GM21723 (cell line): Measurements from ENCODE around the gene WFIKKN1.
A peak's percentile ranks its signal among the peaks of the same experiment; 100 is the strongest.

Source experiments
- ATAC-seq: cut with Tn5 transposase; IDR thresholded peaks from one replicate; pipeline ENCODE4 v1.9.1; 2021; ENCODE audit warnings: mild to moderate bottlenecking, moderate library complexity; ENCODE audit not compliant: unreplicated experiment

Gene WFIKKN1

DNA sequence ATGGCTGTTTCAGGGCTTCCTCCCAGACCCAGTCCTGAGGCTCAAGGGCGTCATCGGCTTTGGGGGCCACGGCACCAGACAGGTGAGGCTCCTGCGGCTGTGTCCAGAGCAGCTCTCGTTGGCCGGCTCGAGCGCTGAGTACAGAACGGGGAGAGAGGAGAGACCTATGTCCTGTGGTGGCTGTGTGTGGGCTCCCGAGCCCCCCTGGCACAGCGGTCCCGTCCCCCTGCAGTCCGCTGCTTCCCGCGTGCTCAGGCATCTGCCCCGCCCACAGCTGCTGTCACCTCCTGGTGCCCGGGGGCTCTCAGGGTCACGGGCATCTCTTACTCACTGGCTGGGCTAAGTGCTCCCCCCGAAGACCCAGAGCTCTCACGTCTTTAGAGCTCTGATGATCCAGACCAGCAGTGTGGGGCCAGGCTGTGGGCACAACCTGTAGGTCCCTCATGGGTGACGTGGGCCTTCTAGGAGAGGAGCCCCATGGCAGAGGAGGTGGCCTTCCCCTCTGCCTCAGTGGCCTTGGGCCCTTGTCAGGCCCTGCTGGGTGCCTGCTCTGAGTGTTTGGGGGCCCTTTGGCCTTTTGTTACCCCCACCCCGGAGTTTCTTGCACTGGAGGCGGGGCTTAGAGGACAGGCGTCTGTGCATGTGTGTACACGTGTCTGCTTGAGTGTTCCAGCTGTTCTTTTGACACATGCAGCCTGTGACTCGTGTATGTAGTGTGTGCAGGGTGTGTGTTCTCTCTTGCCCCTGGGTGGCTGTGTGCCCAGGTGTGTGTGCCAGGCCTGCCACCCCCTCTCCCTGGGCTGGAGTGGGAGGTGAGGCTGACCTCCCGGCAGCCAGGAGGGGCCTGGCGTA lies 21.9 kb downstream of the WFIKKN1 start:
- no peak for ATAC-seq

DNA sequence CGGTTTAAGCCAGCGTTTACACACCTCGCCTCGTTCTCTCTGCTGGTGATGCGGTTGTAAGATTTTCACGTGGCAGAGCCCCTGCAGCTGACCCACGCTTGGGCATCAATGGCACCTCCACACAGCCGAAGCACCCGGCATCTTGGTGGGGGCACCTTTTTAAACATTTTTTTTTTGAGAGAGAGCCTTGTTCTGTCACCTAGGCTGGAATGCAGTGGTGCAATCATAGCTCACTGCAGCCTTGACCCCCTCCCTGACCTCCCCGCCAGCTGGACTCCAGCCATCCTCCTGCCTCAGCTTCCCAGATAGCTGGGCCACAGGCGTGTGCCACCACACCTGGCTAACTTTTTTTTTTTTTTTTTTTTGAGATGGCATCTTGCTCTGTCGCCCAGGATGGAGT lies 23.2 kb downstream of the WFIKKN1 start:
- no peak for ATAC-seq

DNA sequence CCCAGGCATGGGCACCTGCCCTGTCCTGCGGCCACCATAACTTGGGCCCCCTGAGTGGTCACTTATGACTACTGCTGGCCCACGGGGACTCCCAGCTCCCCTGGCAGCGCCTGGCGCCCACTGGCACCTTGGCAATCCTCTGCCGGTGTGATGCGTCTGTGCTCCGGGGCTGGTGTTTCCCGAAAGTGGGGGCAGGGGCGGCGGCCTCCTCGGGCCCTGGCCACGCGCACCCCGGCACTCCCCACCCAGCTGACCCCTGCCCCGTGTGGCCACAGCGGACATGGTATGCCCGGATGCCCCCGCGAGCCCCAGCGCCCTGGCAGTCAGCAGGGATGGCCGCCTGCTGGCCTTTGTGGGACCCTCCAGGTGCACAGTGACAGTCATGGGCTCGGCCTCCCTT lies 26.7 kb downstream of the WFIKKN1 start:
- no peak for ATAC-seq

DNA sequence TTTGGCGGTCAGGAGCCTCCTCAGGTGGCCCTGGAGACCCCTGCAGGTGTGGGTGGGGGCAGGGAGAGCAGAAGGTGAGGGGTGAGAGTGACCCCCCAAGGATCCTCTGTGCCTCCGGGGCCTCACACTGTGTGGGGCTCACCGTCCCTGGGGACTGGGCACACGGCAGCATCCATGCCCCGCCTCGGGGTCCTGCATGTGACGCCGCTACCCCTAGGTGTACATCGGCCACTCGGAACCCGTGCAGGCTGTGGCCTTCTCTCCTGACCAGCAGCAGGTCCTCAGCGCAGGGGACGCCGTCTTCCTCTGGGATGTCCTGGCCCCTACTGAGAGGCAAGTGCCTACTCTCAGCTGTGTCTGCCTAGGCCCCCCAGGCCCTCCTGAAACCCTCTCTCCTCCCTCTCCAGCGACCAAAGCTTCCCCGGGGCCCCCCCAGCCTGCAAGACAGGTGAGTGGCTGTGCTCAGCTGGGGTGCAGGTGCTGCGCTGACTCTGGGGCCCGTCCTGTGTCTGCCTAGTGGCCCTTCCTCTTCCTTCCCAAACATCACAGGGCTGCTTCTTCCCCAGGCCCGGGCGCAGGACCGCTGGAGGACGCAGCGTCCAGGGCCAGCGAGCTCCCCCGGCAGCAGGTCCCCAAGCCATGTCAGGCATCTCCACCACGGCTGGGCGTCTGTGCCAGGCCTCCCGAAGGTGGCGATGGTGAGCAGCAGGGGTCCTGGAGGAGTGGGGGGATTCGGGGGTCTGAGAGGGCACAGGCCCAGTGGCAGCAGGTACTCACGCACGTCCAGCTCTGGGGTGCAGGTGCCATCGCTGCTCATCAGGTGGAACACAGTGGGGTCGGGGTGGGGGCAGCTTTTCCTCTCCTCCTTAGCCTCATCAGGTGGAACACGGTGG lies 28.1 kb downstream of the WFIKKN1 start:
- ATAC-seq = no peak

DNA sequence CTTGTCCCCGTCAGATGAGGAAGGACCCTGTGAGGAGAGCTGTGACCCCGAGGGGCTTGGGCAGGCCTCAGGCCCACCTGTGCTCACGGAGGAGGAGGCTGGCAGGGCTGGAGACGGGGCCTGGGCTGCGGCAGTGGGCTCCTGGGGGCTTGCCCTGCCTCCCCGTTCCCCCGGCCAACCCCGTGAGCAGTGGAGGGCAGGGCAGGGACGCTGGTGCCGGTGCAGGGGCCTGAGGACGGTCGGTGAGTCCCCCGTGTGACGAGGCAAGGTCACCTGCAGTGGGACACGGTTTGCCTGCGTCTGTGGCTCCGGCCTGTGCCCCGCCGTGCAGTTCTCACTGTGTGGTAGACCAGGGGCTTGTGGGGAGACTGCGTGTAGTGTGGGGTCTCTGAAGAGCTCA lies 28.8 kb downstream of the WFIKKN1 start:
- ATAC-seq = no peak

DNA sequence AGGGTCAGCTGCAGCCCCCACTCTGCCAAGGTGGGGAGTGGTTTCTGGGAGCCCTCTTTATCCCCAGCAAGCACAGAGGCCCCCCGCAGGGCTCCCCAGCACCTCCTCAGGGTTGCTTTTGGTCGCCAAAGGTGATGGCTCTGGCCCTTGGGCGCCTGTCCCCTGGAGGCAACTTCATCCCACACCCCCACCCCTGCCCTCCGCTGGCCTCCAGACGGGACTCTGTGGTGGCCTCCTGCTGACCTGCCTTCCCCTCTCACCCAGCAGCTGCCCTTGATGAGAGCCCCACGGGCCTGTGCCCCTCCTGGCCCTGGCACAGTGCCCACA lies 29.3 kb downstream of the WFIKKN1 start:
- no peak for ATAC-seq

DNA sequence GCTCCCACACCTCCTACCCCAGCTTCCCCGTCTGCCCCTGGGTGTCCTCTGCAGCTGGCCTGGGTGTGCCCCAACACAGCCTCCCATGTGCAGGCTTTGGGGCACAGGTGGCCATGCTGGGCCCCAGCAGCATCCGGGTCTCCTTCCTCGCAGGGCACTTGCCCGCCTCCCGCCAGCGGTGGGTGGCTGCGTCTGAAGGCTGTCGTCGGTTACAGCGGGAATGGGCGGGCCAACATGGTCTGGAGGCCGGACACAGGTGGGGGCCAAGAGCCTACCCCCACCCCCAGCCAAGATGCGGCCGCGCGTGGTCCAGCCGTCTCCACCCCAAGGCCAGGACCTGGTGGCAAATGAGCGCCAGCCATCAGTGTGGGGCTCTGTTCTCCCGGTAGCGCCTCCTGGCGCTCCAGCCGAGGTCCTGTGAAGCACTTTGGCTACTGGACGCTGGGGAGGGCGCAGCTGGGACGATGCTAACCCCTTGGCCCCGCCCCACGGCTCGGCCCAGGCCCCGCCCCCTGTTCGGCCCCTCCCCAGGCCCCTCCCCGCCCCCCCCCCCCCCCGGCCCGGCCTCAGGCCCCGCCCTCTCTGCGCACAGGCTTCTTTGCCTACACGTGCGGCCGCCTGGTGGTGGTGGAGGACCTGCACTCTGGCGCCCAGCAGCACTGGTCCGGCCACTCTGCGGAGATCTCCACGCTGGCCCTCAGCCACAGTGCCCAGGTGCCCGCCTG lies 29.8 kb downstream of the WFIKKN1 start:
- no peak for ATAC-seq

DNA sequence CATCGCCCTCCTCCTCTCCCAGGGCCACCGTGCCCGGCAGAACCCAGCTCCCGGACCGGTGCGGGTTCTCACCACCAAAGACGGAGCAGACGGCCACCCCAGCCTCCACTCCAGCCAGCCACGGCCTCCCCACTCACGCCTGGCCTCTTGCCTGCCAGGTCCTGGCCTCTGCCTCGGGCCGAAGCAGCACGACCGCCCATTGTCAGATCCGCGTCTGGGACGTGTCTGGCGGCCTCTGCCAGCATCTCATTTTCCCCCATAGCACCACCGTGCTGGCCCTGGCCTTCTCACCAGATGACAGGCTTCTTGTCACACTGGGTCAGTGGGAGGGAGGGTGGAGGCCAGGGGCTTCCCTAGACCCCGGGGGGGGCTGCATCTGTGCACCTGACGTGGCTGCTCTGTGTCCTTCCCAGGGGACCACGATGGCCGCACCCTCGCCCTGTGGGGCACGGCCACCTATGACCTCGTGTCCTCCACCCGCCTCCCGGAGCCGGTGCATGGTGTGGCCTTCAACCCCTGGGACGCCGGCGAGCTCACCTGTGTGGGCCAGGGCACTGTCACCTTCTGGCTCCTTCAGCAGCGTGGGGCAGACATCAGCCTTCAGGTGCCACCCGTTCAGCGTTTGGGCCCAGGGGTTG lies 30.5 kb downstream of the WFIKKN1 start:
- no peak for ATAC-seq

DNA sequence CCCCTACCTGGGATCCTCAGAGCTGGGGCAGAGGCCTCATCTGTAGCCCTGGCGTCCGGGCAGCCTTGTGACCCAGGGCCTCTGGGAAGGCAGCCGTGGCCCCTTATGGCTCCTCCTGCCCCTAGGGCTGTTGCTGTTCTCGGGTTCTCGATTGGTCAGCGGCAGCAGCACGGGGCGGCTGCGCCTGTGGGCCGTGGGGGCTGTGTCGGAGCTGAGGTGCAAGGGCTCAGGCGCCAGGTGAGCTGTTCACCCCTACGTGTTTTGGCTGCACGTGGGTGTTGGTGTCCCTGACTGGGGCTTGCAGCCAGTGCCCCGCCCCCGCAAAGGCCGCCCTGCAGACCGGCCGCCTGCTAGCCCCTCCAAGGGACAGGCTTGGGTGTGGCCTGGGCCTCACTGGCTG lies 31.3 kb downstream of the WFIKKN1 start:
- ATAC-seq = no peak

DNA sequence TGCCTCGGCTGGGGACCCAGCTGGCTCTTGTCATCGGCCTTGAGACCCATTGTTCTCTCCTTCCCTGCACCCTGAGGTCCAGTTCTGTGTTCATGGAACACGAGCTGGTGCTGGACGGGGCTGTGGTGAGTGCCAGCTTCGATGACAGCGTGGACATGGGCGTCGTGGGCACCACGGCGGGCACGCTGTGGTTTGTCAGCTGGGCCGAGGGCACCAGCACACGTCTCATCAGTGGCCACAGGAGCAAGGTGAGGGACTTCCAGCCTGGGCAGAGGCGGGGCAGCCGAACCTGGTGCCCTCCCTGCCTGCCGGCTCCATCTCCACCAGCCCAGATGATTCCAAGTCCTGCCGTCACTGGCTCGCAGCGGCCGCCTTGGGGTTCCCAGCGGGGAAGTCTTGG lies 31.8 kb downstream of the WFIKKN1 start:
- no peak for ATAC-seq

DNA sequence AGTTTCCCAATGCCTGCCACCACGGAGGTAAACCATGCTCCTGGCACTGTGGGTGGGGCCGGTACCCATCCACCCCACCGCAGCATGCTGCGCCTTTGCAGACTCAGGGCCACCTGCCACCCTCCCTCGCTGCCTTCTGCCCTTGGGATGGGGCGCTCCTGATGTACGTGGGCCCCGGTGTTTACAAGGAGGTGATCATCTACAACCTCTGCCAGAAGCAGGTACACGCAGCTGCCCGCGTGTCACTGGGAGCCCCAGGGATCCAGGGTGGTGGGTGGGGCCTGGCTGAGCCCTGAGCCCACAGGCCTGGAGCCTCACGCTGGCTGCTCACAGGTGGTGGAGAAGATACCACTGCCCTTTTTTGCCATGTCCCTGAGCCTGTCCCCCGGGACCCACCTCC lies 35.8 kb downstream of the WFIKKN1 start:
- no peak for ATAC-seq

DNA sequence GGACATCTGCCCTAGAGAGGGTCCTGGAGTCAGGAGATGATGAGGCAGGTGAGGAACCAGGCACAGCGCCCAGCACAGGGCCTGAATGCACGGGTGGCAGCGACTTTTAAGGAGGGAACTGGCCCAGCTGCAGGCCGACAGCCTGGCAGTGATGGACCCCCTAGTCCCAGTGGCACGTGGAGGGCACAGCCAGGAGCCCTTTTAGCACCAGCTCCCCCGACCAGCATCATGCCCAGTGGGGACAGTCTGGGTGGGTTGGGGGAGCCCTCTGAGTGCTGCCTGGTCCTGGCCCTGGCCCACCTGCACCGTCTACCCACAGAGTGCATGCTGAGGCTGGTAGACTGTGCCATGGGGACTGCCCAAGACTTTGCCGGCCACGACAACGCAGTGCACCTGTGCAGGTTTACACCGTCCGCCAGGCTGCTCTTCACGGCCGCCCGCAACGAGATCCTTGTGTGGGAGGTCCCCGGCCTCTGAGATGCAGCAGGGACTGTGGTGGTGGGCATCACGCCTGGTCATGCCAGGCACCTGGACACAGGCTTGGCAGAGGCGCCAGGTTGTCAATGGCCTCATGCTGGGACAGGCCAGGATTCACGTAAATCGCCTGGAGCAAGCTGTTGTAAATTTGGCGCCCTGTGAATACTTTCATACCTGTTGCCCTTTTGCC lies 36.5 kb downstream of the WFIKKN1 start:
- ATAC-seq = no peak

DNA sequence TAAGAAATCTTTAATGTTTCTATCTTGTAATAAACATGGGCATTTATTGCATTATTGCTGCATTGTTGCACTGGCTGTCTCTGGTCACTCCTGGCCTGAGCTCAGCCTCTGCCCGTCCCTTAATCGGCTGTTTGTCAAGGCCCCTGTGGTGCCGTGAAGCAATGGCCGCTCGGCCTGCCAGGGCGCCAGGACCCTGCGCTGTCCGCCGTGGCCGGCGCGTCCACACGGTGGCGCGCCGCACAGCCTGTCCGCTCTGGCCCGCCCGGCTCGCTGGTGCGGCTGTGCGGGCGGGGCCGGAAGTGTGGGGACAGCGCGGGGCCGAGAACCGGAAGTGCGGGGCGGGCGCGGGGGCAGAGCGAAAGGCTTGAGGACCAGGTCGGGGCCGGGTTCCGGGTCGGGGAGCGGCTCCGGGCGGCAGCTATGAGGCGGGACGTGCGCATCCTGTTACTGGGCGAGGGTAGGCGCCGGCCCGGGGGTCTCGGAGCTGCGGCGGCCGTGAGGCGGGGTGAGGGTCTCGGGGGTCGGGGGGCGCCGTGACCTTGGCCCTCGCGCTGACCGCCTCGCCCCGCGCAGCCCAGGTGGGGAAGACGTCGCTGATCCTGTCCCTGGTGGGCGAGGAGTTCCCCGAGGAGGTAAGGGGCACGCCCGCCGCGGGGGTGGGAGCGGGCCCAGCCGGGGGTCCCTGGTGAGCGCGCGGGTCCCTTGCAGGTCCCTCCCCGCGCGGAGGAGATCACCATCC lies 37.2 kb downstream of the WFIKKN1 start, which contains the start of gene RHOT2:
Gene RHOT2, plus strand, starts transcription at position 353 of the 739 bp plus-strand sequence. Its CDS starts 68 bp downstream, at position 421.
- peak; percentile 75 for ATAC-seq

DNA sequence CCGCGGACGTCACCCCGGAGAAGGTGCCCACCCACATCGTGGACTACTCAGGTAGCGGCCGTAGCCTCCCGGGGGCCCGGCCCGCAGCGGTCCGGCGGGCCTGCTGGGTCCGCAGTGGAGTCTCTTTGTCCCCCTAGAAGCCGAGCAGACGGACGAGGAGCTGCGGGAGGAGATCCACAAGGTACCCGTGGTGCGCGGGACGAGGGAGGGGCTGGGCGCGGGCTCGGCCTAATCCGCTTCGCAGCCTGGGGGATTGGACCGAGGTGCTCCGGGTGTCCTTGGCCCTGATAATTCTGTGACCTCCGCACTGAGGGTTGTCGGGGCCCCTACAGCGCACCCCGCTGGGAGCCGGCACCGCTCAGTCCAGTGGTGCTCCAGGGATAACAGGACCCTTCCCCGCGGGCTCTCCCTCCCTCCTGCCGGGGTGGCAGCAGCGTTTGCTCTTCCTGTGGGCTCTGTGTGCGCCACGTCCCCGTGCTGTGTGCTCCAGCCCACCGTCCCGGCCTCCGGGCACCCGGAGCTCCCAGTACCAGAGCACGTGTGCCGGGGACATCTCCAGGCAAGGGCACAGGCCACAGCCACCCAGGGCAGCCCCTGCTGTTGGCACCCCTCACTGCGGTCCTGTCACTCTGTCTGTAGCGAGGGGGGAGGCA lies 37.9 kb downstream of the WFIKKN1 start:
- ATAC-seq = no peak

DNA sequence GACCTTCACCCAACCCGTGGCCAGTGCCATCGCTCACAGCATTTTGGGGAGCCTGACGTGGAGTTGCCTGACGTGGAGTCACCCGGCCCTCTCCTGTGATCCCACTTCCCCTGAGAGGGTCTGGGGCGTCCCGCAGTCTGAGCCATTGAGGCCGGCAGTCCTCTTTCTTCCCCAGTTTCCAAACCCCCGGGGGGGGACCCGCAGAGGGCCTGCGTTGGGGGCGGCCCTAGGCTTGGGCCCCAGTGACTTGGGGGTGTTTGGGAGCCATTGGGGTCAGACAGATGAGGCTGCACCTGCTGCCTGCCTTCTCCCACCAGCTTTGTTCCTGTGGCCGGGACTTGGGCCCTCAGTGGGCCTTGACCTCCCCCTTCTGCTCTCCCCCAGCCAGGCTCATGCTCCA lies 38.9 kb downstream of the WFIKKN1 start:
- ATAC-seq = no peak

DNA sequence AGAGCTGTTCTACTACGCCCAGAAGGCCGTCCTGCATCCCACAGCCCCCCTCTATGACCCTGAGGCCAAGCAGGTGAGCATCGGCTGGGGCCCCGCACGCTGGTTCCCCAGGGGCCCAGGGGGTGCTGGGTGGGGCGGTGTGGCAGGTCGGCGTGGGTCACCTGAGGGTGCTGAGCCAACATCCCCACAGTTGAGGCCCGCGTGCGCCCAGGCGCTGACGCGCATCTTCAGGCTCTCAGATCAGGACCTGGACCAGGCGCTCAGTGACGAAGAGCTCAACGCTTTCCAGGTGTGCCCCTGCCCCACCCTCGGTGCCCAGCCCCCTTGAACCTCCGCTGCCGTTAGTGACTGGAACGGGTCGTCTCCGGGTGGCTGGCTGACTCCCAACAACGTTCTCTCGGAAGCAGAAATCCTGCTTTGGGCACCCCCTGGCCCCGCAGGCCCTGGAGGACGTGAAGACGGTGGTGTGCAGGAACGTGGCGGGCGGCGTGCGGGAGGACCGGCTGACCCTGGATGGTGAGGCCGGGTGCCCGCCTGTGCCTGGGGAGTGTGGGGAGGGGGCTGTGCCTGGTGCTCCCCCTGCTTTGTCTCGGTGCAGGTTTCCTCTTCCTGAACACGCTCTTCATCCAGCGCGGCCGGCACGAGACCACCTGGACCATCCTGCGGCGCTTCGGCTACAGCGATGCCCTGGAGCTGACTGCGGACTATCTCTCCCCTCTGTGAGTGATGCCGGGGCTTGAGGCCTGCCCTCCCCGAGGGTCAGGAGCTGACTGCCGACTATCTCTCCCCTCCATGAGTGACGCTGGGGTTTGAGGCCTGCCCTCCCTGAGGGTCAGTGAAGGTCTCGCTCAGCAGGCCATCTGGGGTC lies 39.9 kb downstream of the WFIKKN1 start:
- ATAC-seq = no peak

DNA sequence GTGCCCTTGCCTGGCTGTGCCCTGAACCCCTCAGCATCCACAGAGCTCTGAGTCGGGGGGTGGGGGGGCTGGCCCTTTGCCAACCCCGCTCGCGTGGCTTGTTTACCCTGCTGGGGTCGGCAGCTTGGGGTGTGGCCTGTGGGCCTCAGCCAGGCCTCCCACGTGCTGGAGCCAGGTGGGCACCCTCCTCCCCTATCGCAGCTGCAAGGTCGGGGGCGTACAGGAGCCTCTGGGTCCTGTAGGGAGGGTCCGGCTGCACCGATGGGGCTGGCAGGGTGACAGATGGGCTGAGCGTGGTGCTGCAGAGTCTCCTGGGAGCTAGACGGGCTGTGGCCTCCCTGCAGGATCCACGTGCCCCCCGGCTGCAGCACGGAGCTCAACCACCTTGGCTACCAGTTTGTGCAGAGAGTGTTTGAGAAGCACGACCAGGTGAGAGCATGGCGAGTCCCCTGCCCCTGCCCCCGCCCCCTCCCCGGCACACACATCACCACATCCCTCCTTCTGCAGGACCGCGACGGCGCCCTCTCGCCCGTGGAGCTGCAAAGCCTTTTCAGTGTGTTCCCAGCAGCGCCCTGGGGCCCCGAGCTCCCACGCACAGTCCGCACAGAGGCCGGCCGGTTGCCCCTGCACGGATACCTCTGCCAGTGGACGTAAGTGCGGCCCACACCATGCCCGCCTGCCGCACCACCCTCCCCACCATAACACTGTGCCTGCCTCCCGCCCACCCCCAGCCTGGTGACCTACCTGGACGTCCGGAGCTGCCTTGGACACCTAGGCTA lies 40.8 kb downstream of the WFIKKN1 start:
- no peak for ATAC-seq
